Mammary epithelial cell (primary cell): Measurements from ENCODE around the gene PASD1.

Source experiments
- CTCF ChIP-seq, 2 donors: IDR thresholded peaks in 1 of 2; conservative IDR thresholded peaks in 1 of 2; 2 replicates each; pipeline ENCODE4 v1.5.1; 2011 to 2012; ENCODE audit warnings: inconsistent platforms in 2 of 2, low read length in 2 of 2, mild to moderate bottlenecking in 2 of 2, control low read depth in 1 of 2, low read depth in 1 of 2; ENCODE audit not compliant: insufficient read depth in 1 of 2; ENCODE audit errors: extremely low read depth in 1 of 2
- EZH2 ChIP-seq: IDR thresholded peaks from 2 replicates; pipeline ENCODE4 v1.6.1; 2012; ENCODE audit warnings: low read length, inconsistent platforms, borderline replicate concordance

DNA sequence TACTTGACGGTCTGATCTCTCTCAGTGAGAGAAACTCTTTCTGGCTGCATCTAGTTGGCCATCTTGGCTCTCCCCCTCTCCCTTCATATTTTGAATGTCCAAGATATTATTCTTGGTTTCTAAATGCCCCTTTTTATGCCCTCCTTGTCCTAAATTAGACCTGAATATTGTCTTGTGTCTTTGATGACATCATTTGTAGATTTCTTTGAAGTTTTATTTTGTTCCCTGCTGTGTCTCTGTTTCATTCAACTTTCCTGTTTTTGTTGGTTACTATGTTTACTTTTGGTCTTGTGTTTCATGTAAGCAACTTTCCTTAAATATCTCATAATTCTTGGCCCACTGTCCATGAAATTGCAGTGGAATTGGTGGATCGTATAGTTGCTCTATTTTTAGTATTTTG, 46.1 kb upstream of the PASD1 start:
- TF ChIP-seq CTCF (conservative IDR thresholded peaks at IDR 0.05 in 1 of 2, IDR thresholded peaks at IDR 0.05 in 1 of 2; ENCODE audit: extremely low read depth in 1 of 2, insufficient read depth in 1 of 2, low read depth in 1 of 2, low read length in 2 of 2) (no peak), EZH2 (no peak)
